IPS-18a (cell line): ENCODE results near the gene AGFG2.
"Not testable (repeated sequence)": the region's sequence is repeated elsewhere in the genome, so short reads cannot be mapped to it uniquely, and the experiment has no call there.

Experiments used
- H3K27ac ChIP-seq: one replicate; pipeline ENCODE4 v1.5.1; 2013; ENCODE audit warnings: low read length
- H3K27me3 ChIP-seq: one replicate; pipeline ENCODE4 v1.6.1; 2013; ENCODE audit warnings: mild to moderate bottlenecking, low read length; ENCODE audit not compliant: control insufficient read depth, insufficient read depth
- H3K36me3 ChIP-seq: one replicate; pipeline ENCODE4 v1.6.1; 2013; ENCODE audit warnings: low read depth, low read length; ENCODE audit not compliant: control insufficient read depth
- H3K4me1 ChIP-seq: one replicate; pipeline ENCODE4 v1.6.1; 2013; ENCODE audit warnings: low read depth, low read length; ENCODE audit not compliant: control insufficient read depth
- H3K4me3 ChIP-seq: one replicate; pipeline ENCODE4 v1.5.1; 2013; ENCODE audit warnings: low read length
- H3K9ac ChIP-seq: one replicate; pipeline ENCODE4 v1.6.1; 2013; ENCODE audit warnings: mild to moderate bottlenecking, low read length, moderate library complexity
- H3K9me3 ChIP-seq: one replicate; pipeline ENCODE4 v1.6.1; 2013; ENCODE audit warnings: low read depth, low read length; ENCODE audit not compliant: control insufficient read depth

The AGFG2 gene, protein sequence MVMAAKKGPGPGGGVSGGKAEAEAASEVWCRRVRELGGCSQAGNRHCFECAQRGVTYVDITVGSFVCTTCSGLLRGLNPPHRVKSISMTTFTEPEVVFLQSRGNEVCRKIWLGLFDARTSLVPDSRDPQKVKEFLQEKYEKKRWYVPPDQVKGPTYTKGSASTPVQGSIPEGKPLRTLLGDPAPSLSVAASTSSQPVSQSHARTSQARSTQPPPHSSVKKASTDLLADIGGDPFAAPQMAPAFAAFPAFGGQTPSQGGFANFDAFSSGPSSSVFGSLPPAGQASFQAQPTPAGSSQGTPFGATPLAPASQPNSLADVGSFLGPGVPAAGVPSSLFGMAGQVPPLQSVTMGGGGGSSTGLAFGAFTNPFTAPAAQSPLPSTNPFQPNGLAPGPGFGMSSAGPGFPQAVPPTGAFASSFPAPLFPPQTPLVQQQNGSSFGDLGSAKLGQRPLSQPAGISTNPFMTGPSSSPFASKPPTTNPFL

DNA sequence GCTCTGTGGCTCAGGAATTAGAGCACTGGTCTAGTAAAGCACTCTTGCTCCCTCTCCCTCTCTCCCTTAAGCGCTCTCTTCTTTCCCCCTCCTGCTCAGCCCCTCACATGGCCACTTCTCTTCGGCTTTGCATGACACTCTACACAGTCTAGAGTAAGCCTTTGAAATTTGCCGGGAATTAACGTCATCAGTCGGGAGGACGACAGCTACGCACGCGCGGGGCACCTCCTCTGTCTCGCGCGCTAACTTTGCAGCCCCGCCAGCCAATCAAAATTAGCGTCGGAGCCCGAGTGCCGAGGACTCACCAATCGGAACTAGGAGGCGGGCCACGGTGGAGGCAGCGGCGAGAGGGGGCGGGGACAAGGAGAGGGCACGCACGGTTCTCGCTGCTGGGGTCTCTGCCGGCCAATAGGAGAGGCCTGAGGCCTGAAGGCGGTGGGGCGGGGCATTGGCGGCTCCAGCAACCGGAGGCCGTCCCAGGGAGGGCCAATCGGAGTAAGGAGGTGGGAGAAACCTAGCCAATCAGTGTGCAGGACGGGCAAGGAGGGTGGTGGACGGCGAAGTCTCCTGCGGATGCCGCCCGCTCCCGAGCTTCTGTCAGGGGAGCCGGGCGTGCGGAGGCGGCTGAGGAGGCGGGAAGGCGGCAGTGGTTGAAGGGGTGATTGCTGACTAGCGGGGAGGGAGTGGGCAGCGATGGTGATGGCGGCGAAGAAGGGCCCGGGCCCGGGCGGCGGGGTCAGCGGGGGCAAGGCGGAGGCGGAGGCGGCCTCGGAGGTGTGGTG is at the start of gene AGFG2:
TSS of gene AGFG2 (plus strand) at position 550 of the 782 bp plus-strand sequence. CDS start at position 694, 144 bp downstream.
- H3K4me1 ChIP-seq = peaks cover 21% of the 10 kb centered on the region
- H3K36me3 ChIP-seq = no peaks in the 10 kb centered on the region
- H3K4me3 ChIP-seq = peak within 1 kb of the TSS; percentile 75
- H3K27ac ChIP-seq = no peak within 1 kb of the TSS
- H3K9me3 ChIP-seq = no peaks in the 10 kb centered on the region
- H3K27me3 ChIP-seq = peaks cover 14% of the 10 kb centered on the region
- H3K9ac ChIP-seq = no peak within 1 kb of the TSS

DNA sequence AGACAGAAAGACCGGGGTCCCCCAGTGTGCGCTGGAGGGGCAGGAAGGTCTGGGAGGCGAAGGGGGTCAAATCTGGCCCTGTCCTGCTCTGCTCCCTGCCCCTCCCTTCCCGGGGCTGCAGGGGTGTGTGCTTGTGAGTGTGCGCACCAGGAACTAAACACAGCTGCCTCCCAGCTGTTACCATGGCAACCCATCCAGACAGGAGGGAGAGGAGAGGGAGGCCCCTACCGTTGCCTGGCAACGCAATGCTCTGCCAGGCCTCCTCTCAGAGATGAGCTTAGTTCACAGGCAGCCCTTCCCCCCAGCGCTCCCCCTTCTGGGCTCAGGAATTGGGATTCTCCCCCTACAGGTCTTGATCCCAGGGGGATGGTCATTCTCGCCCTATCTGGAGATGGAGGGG is 49.2 kb upstream of the AGFG2 start:
- no peak overlapping the region for H3K9ac ChIP-seq
- no peaks in the 10 kb centered on the region for H3K9me3 ChIP-seq
- peaks cover 12% of the 10 kb centered on the region for H3K4me1 ChIP-seq
- H3K4me3 ChIP-seq = no peak overlapping the region
- H3K27me3 ChIP-seq = peaks cover 11% of the 10 kb centered on the region
- H3K36me3 ChIP-seq = no peaks in the 10 kb centered on the region
- no peak overlapping the region for H3K27ac ChIP-seq

- Histone ChIP-seq H3K9me3 (no peaks in the 10 kb centered on the region), H3K27me3 (peaks cover 11% of the 10 kb centered on the region)
These were observed 48.4 kb upstream of the AGFG2 start for GRCh38 chr7:100490483-100491191.

GRCh38 chr7:100491192-100491578 is 47.8 kb upstream of the AGFG2 start:
- Histone ChIP-seq H3K27ac (no peak overlapping the region), H3K36me3 (no peaks in the 10 kb centered on the region), H3K4me3 (no peak overlapping the region), H3K27me3 (peaks cover 11% of the 10 kb centered on the region), H3K9me3 (no peaks in the 10 kb centered on the region), H3K4me1 (peaks cover 10% of the 10 kb centered on the region), H3K9ac (no peak overlapping the region)

More at GRCh38 chr7:100490483-100491191, 48.4 kb upstream of the AGFG2 start:
- Histone ChIP-seq H3K4me3 (no peak overlapping the region), H3K4me1 (peaks cover 10% of the 10 kb centered on the region), H3K36me3 (no peaks in the 10 kb centered on the region), H3K27ac (no peak overlapping the region), H3K9ac (no peak overlapping the region)

- Histone ChIP-seq H3K27me3 (peaks cover 11% of the 10 kb centered on the region), H3K9me3 (no peaks in the 10 kb centered on the region), H3K27ac (no peak overlapping the region), H3K36me3 (no peaks in the 10 kb centered on the region), H3K4me1 (peaks cover 7% of the 10 kb centered on the region), H3K9ac (no peak overlapping the region), H3K4me3 (peak overlapping the region; percentile 55)
These were observed 46.1 kb upstream of the AGFG2 start for GRCh38 chr7:100492738-100493475.

DNA sequence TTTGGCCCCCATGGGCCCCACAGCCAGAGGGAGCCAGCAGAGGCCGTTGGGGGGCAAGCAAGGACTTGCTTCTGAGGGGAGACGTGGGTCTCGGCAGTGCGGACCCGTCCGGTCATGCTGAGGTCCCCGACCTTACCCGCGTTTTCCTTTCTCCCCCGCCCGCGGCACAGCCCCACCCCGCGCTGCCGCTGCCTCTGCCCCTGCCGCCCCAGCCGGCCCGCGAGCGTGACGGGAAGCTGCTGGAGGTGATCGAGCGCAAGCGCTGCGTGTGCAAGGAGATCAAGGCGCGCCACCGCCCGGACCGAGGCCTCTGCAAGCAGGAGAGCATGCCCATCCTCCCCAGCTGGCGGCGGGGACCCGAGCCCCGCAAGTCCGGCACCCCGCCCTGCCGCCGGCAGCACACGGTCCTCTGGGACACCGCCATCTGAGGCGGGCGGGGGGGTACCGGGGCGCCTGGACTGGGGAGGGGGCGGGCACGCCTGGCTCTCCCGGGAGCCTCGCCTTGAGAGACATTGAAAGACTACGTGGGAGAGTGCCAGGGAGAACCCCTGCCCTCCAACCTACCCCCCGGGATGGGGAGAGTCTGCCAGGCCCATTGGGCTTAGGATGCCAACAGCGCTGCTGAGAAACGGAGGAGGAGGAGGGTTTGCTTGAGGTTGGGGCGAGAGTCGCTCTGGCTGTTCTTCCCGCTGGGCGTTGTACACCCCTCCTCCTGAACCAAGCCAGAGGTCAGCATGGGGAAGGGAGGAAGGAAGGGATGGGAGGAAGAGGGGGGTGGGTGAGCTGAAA is 45.3 kb upstream of the AGFG2 start:
- peak overlapping the region; percentile 55 for H3K4me3 ChIP-seq
- H3K4me1 ChIP-seq = peaks cover 7% of the 10 kb centered on the region
- peaks cover 11% of the 10 kb centered on the region for H3K27me3 ChIP-seq
- no peak overlapping the region for H3K27ac ChIP-seq
- H3K9me3 ChIP-seq = no peaks in the 10 kb centered on the region
- no peaks in the 10 kb centered on the region for H3K36me3 ChIP-seq
- no peak overlapping the region for H3K9ac ChIP-seq

GRCh38 chr7:100496509-100496908 is 42.5 kb upstream of the AGFG2 start:
- no peak overlapping the region for H3K27ac ChIP-seq
- H3K4me1 ChIP-seq = no peaks in the 10 kb centered on the region
- H3K4me3 ChIP-seq = no peak overlapping the region
- no peak overlapping the region for H3K9ac ChIP-seq
- no peaks in the 10 kb centered on the region for H3K36me3 ChIP-seq
- peaks cover 11% of the 10 kb centered on the region for H3K27me3 ChIP-seq
- no peaks in the 10 kb centered on the region for H3K9me3 ChIP-seq

GRCh38 chr7:100500743-100501142 is 38.3 kb upstream of the AGFG2 start:
- H3K4me3 ChIP-seq, H3K4me1 ChIP-seq, H3K9ac ChIP-seq, H3K9me3 ChIP-seq, H3K27ac ChIP-seq, H3K36me3 ChIP-seq, H3K27me3 ChIP-seq: not testable (repeated sequence)

DNA sequence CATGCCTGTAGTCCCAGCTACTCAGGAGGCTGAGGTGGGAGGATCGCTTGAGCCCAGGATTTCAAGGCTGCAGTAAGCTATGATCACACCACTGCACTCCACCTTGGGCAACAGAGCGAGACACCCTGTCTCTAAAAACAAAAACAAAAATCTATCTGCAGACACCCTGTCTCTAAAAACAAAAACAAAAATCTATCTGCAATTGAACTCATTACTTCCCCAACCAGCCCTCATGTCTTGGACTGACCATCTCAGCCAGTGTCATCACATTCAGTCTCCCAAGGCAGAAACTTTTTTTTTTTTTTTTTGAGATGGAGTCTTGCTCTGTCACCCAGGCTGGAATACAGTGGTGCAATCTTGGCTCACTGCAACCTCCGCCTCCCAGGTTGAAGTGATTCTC is 35.0 kb upstream of the AGFG2 start:
- H3K4me3 ChIP-seq, H3K27me3 ChIP-seq, H3K9ac ChIP-seq, H3K4me1 ChIP-seq, H3K9me3 ChIP-seq, H3K27ac ChIP-seq, H3K36me3 ChIP-seq: not testable (repeated sequence)

- Histone ChIP-seq H3K4me1 (no peaks in the 10 kb centered on the region), H3K27me3 (no peaks in the 10 kb centered on the region), H3K27ac (no peak overlapping the region), H3K9ac (no peak overlapping the region), H3K4me3 (no peak overlapping the region), H3K36me3 (no peaks in the 10 kb centered on the region), H3K9me3 (no peaks in the 10 kb centered on the region)
These were observed 34.0 kb upstream of the AGFG2 start for GRCh38 chr7:100504887-100505611.
